GM21526 (cell line): ENCODE data around the gene THBS1.

Source experiments
- ATAC-seq: cut with Tn5 transposase; IDR thresholded peaks from one replicate; pipeline ENCODE4 v1.9.1; 2021; ENCODE audit warnings: moderate library complexity; ENCODE audit not compliant: unreplicated experiment, low FRiP score

Gene THBS1

GRCh38 chr15:39573287-39573686 is 7.6 kb upstream of the THBS1 start:
- ATAC-seq = no peak

GRCh38 chr15:39573844-39574243 is 7.0 kb upstream of the THBS1 start:
- no peak for ATAC-seq

- no peak for ATAC-seq
These were observed 6.5 kb upstream of the THBS1 start for GRCh38 chr15:39574427-39574826.

- no peak for ATAC-seq
These were observed 5.7 kb upstream of the THBS1 start for GRCh38 chr15:39575180-39575579.

GRCh38 chr15:39578851-39579486 is 1.9 kb upstream of the THBS1 start:
- no peak for ATAC-seq

GRCh38 chr15:39579487-39580116 is 1.3 kb upstream of the THBS1 start:
- peak; percentile 4 for ATAC-seq

GRCh38 chr15:39580117-39580484 is 778 bp upstream of the THBS1 start:
- peak; percentile 85 for ATAC-seq

GRCh38 chr15:39581242-39581792 is 438 bp downstream of the THBS1 start:
- ATAC-seq = no peak

- no peak for ATAC-seq
These were observed 960 bp downstream of the THBS1 start for GRCh38 chr15:39581793-39582285.

- no peak for ATAC-seq
These were observed 1.6 kb downstream of the THBS1 start for GRCh38 chr15:39582286-39582976.

- ATAC-seq = no peak
These were observed 2.2 kb downstream of the THBS1 start for GRCh38 chr15:39582977-39583595.

- no peak for ATAC-seq
These were observed 2.9 kb downstream of the THBS1 start for GRCh38 chr15:39583596-39584265.

- no peak for ATAC-seq
These were observed 3.4 kb downstream of the THBS1 start for GRCh38 chr15:39584266-39584659.

GRCh38 chr15:39584662-39585388 is 3.9 kb downstream of the THBS1 start:
- no peak for ATAC-seq

GRCh38 chr15:39585389-39585841 is 4.5 kb downstream of the THBS1 start:
- ATAC-seq = no peak

- ATAC-seq = no peak
These were observed 5.0 kb downstream of the THBS1 start for GRCh38 chr15:39585871-39586301.

- no peak for ATAC-seq
These were observed 5.7 kb downstream of the THBS1 start for GRCh38 chr15:39586387-39587095.

- ATAC-seq = no peak
These were observed 6.3 kb downstream of the THBS1 start for GRCh38 chr15:39587096-39587721.
